ENCODE results near the gene SDK1. TPM values are rescaled to one million over a fixed set of nuclear protein-coding genes. Genes with fewer than 3 reads are reported as not detected.

SDK1 gene
- total and polyA plus RNA-seq, 2 donors, result 9.8 to 15.1 TPM

DNA sequence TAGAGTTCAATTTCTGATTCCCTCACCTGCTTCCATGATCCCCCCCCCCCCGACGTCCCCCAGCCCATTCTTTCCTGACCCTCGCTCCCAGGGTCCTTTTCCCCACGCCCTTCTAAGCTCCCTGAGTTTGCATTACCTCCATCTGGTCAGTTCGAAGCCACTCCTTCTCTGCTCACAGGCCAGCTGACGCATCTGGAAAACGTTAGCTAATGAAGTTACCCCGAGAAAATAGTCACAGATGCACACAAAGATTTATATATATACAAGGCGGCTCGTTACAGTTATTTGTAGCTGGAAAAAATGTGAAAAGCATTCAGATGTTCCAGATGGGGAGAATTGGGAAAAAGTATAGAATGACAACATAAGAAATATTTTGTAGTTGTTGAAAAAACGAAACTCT, 751.1 kb downstream of the SDK1 start:
- H3K27ac ChIP-seq (ENCODE audit: low read depth), result no peak overlapping the region
- H3K4me1 ChIP-seq (ENCODE audit: insufficient read depth), result no peaks in the 10 kb centered on the region
- H3K4me3 ChIP-seq (ENCODE audit: low read depth, low read length), result no peak overlapping the region
- DNase-seq (ENCODE audit: extremely low spot score), result peak; percentile 21
- no peaks in the 10 kb centered on the region for H3K36me3 ChIP-seq (ENCODE audit: insufficient read depth)
- 54% methylated on average over 11 of the region's 11 CpGs for WGBS

DNA sequence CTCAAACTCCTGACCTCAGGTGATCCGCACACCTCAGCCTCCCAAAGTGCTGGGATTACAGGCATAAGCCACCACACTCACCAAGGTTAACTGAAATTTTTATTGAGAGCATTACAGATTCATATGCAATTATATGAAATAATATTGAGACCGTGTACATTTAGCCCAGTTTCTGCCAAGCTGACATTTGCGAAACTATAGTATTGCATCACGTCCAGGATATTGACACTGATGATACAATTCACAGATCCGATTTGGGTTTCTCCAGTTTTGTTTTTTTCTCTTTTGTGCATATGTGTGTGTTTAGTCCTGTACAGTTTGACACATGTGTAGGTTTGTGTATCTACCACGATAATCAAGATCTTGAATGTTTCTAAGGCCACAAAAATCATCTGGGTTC, 753.1 kb downstream of the SDK1 start:
- H3K4me1 ChIP-seq (ENCODE audit: insufficient read depth), result no peaks in the 10 kb centered on the region
- no peak overlapping the region for H3K27ac ChIP-seq (ENCODE audit: low read depth)
- H3K4me3 ChIP-seq (ENCODE audit: low read depth, low read length), result no peak overlapping the region
- H3K36me3 ChIP-seq (ENCODE audit: insufficient read depth), result no peaks in the 10 kb centered on the region
- WGBS, result 91% methylated on average over 6 of the region's 6 CpGs
- DNase-seq (ENCODE audit: extremely low spot score), result no peak

DNA sequence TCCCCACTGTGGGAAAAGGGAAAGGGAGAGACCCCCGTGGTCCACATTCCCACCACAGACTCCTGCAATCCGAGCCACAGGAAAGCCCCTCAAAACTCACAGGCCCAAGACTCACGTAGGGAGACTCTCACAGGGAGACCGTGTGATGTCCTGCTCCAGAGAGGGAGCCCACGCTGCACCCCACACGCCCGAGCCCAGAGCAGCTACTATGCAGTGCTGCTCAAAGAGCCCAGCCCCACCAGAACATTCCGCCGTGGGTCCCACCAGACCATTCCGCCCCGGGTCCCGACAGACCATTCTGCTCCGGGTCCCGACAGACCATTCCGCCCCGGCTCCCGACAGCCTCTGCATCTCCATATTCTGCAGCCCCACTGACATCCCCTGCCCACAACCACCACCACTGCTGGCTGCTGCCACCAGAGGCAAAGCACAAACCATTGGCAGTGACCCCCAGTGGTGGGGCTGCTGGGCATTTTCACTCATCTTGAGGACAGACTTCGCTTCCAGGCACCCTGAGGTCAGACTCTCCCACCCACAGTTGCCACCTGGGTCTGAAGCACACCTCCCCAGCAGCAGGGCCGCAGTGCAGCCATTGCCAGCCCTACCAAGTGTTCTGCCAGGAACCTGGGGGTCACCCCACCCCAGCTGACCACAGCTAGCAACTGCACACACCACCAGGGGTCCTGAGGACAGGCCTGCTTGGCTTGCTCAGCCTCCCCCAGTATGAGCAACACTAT, 755.7 kb downstream of the SDK1 start:
- Histone ChIP-seq H3K27ac (ENCODE audit: low read depth) (no peak overlapping the region), H3K4me3 (ENCODE audit: low read depth, low read length) (no peak overlapping the region), H3K4me1 (ENCODE audit: insufficient read depth) (no peaks in the 10 kb centered on the region), H3K36me3 (ENCODE audit: insufficient read depth) (no peaks in the 10 kb centered on the region)
- DNase-seq (ENCODE audit: extremely low spot score), result no peak
- WGBS, result 96% methylated on average over 19 of the region's 19 CpGs

DNA sequence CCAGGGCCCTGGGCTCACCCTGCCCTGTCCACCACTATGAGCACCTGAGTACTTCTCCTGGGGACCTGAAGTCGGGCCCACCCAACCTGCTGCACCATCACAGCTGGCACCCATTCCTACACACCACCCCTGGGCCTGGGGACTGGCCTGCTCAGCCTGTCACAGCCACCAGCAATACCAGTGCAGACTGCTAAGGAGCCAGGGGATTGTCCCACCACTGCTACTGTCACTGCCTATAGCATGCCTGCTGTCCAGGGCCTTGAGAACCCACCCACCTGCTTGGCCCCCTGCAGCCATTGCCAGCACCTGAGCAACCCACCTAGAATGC, 756.2 kb downstream of the SDK1 start:
- 83% methylated on average over 1 of the region's 1 CpG for WGBS
- Histone ChIP-seq H3K4me3 (ENCODE audit: low read depth, low read length) (no peak overlapping the region), H3K27ac (ENCODE audit: low read depth) (no peak overlapping the region), H3K36me3 (ENCODE audit: insufficient read depth) (no peaks in the 10 kb centered on the region), H3K4me1 (ENCODE audit: insufficient read depth) (no peaks in the 10 kb centered on the region)
- no peak for DNase-seq (ENCODE audit: extremely low spot score)

DNA sequence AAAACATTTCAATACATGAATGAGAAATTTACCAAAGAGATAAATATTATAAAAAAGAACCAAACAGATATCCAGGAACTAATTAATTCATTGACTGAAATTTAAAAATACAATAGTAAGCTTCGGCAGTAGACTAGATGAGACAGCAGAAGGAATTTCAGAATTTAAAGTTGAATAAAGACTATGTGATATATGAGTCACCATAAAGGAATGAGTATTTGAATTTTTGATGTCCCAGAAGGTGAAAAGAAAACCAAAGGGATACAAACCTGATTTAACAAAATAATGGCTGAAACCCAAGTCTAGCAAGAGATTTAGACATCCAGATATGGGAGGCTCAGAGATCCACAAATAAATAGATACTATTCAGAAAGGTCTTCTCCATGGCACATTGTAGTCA, 757.1 kb downstream of the SDK1 start:
- Histone ChIP-seq H3K4me3 (ENCODE audit: low read depth, low read length) (no peak overlapping the region), H3K27ac (ENCODE audit: low read depth) (no peak overlapping the region), H3K36me3 (ENCODE audit: insufficient read depth) (no peaks in the 10 kb centered on the region), H3K4me1 (ENCODE audit: insufficient read depth) (no peaks in the 10 kb centered on the region)
- WGBS, result 98% methylated on average over 1 of the region's 1 CpG
- no peak for DNase-seq (ENCODE audit: extremely low spot score)

DNA sequence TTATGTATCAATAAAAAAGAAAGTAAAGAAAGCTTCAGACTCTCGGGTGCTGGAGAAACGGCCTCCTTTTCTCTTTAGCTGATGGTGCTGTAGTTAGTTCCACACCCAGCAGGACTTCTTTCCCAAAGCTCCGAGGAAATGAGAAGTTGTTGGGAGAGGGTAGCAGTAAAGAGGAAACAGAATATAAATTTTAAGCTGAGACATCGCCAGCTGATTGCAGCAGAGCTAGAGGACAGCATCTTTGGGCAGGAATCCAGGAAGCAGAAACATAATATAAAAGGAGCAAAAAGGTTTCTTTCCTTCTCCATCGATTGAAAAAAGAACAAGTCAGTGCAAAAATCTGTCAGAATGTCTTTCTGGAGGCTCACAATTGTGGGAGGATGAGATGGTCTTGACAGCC, 764.1 kb downstream of the SDK1 start:
- Histone ChIP-seq H3K36me3 (ENCODE audit: insufficient read depth) (no peaks in the 10 kb centered on the region), H3K27ac (ENCODE audit: low read depth) (no peak overlapping the region), H3K4me1 (ENCODE audit: insufficient read depth) (no peaks in the 10 kb centered on the region), H3K4me3 (ENCODE audit: low read depth, low read length) (no peak overlapping the region)
- 17% methylated on average over 5 of the region's 5 CpGs for WGBS
- DNase-seq (ENCODE audit: extremely low spot score), result no peak

DNA sequence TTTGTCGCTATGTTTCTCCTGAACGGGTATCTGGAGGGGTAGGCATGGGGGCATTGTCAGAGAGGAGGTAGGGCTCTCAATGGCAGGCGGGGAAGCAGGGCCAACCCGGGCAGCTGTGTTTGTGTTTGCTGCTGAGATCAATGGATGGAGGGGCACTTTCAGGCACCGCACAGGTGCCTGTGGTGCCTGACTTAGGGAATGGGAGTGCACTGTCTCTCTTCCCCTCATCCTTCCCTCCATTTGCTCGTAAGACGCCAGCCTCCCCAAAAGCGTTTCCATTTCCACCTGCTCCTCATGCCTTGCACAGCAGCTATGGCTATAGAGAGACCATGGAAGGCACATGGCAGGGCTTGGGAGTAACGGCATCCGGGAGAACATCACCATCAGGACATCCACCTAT, 765.2 kb downstream of the SDK1 start:
- 90% methylated on average over 10 of the region's 10 CpGs for WGBS
- Histone ChIP-seq H3K36me3 (ENCODE audit: insufficient read depth) (no peaks in the 10 kb centered on the region), H3K4me3 (ENCODE audit: low read depth, low read length) (no peak overlapping the region), H3K4me1 (ENCODE audit: insufficient read depth) (no peaks in the 10 kb centered on the region), H3K27ac (ENCODE audit: low read depth) (no peak overlapping the region)
- DNase-seq (ENCODE audit: extremely low spot score), result no peak

DNA sequence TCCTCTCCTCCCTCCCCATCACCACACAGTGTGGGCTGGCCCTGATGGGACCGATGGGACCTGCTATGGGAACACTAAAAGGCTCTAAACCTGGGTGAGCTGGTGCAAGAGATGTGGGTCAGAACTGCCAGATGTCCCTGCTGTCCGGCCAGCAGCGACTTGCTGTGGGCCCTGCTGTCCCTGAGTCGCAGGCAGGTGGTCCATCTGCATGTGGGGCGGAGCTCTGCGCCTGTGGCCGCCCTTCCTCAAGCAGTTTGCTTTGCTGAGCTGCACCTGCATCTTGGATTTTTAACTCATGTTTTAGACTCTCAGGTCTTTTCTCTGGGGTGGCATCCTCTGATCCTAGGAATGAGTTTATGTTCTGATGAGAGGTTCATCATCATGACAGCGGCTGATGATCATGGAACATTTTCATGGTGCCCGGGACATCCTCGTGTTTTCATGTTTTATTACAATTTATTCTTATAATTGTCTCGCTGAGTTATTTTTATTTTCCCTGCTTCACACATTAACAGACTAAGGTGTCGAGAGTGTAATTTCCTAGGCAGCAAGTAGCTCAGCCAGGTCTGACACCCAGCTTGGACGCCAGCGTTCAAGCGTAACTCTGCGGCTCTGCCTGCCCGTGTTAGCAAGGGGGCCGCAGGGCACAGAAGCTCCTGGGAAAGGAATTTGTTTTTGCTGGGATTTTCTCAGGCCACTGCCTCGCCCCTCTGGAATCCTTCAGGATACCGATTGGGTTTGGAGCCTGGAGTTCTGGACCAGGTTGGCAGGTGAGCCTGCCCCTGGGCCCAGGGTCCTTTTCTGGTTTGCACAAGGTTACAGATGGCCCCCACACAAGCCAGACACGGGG, 765.8 kb downstream of the SDK1 start:
- DNase-seq (ENCODE audit: extremely low spot score), result no peak
- Histone ChIP-seq H3K4me3 (ENCODE audit: low read depth, low read length) (no peak overlapping the region), H3K4me1 (ENCODE audit: insufficient read depth) (no peaks in the 10 kb centered on the region), H3K27ac (ENCODE audit: low read depth) (no peak overlapping the region), H3K36me3 (ENCODE audit: insufficient read depth) (no peaks in the 10 kb centered on the region)
- WGBS, result 87% methylated on average over 21 of the region's 21 CpGs

DNA sequence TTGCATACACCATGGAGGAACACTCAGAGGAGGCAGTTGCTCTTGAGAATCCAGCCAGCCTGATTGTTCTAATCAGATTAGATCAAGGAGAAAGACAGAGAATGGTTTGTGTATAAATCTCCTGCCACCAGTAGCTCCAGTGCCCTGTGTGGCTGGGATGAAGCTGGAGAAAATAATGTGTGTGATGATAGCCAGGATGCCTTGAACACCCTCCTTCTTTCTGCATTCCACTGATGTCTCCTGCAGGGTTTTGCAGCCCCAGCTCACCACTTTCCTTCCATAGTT, 766.4 kb downstream of the SDK1 start:
- no peak overlapping the region for H3K4me3 ChIP-seq (ENCODE audit: low read depth, low read length)
- no peak overlapping the region for H3K27ac ChIP-seq (ENCODE audit: low read depth)
- DNase-seq (ENCODE audit: extremely low spot score), result no peak
- H3K4me1 ChIP-seq (ENCODE audit: insufficient read depth), result no peaks in the 10 kb centered on the region
- no peaks in the 10 kb centered on the region for H3K36me3 ChIP-seq (ENCODE audit: insufficient read depth)

DNA sequence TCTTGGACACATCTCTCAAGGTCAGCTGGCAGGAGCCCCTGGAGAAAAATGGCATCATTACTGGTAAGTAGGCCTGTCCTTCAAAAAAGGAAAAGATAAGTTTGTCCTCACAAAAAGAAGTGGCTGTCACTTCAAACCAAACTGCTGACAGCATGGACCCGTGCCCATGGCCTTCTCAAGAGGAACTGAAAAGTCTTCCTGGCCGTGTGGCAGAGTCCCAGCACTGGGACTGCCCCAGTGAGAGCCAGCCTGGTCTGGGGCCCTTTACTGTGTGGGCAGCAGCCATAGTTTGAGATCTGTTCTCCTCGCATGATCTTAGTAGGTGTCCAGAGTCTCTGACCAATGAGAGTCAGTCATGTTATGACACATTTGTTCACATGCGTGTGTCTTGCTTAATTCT, 766.8 kb downstream of the SDK1 start:
- H3K4me1 ChIP-seq (ENCODE audit: insufficient read depth), result no peaks in the 10 kb centered on the region
- no peaks in the 10 kb centered on the region for H3K36me3 ChIP-seq (ENCODE audit: insufficient read depth)
- no peak overlapping the region for H3K4me3 ChIP-seq (ENCODE audit: low read depth, low read length)
- no peak for DNase-seq (ENCODE audit: extremely low spot score)
- 89% methylated on average over 4 of the region's 4 CpGs for WGBS
- H3K27ac ChIP-seq (ENCODE audit: low read depth), result no peak overlapping the region

DNA sequence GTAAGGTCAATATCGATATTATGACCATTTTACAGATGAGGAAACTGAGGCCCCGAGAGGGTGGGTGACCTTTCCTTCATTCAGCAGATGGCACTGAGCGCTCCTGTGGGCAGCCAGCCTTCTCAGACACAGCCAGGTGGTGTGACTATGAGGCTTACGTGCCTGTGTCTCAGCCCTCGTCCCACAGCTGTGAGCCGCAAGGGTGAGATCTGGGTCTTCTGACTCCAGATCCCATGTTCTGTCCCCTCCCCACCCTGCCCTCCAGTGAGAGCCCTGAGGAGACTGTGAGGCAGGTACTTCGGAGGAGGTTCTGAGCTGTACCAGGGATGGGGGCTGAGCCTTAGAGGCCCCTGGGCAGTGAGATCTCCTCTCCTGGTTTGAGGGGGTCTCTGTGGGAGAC, 767.2 kb downstream of the SDK1 start:
- H3K4me1 ChIP-seq (ENCODE audit: insufficient read depth), result no peaks in the 10 kb centered on the region
- no peak overlapping the region for H3K4me3 ChIP-seq (ENCODE audit: low read depth, low read length)
- no peaks in the 10 kb centered on the region for H3K36me3 ChIP-seq (ENCODE audit: insufficient read depth)
- WGBS, result 95% methylated on average over 7 of the region's 7 CpGs
- DNase-seq (ENCODE audit: extremely low spot score), result no peak
- H3K27ac ChIP-seq (ENCODE audit: low read depth), result no peak overlapping the region

DNA sequence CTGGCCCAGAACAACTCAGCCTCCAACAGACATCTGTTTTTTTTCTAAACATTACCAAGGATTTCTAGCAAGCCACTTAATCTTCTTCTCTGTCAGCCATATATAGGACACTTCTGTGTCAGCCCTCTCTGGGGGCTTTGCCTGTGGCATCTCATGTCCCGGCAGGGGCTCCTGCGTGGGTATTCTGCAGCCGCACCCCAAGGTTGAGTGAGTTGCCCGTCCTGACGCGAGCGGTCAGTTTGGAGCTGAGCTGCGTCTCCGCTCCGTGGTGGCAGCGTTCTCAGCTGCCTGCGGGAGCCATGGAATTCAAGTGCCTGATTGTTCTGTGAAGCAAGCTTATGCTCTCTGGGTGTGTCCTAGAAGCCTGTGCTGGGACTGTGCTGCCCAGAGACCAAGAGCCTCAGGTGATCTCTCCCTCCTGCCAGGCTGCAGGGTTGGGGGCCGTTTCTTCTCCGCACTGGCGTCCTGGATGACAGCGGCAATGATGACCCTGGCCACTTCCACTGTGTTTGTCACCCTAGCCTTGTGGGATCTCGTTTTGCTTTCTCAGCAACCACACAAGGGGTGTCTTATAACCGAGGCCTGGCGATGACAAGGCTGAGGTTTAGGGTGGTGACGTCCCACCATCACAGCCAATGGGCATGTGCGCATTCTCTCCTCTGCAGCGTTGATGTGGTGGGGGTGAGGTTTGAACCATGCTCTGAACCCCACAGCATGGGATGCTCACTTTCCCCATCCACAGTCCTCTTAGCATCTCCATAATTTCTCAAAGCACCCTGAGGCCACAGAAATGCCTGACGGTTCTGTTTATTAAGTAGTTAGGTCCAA, 768.4 kb downstream of the SDK1 start:
- H3K4me1 ChIP-seq (ENCODE audit: insufficient read depth), result no peaks in the 10 kb centered on the region
- DNase-seq (ENCODE audit: extremely low spot score), result no peak
- WGBS, result 87% methylated on average over 23 of the region's 23 CpGs

DNA sequence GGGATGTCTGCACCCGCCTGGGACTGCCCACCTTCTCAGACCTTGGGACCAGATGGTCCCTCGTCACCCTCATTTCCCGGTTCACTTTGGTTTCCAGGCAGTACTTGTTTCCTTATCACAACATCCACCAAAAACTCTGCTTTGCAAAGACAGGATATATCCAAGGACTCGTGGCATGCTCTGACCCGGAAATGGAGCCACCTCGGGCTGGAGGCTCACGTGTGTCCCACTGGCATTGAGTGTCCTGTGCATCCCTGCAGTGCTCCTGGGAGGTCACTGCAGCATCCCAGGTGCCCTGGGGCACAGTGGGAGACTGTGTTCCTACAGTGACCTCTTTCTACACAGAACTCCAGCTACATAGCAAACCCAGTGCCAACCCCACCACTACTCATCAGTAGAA, 769.2 kb downstream of the SDK1 start:
- WGBS, result 88% methylated on average over 7 of the region's 7 CpGs
- Histone ChIP-seq H3K27ac (ENCODE audit: low read depth) (no peak overlapping the region), H3K4me3 (ENCODE audit: low read depth, low read length) (no peak overlapping the region), H3K36me3 (ENCODE audit: insufficient read depth) (no peaks in the 10 kb centered on the region), H3K4me1 (ENCODE audit: insufficient read depth) (no peaks in the 10 kb centered on the region)
- no peak for DNase-seq (ENCODE audit: extremely low spot score)

More for the DNA sequence above, 768.4 kb downstream of the SDK1 start:
- Histone ChIP-seq H3K36me3 (ENCODE audit: insufficient read depth) (no peaks in the 10 kb centered on the region), H3K27ac (ENCODE audit: low read depth) (no peak overlapping the region), H3K4me3 (ENCODE audit: low read depth, low read length) (no peak overlapping the region)
